ENCODE data around the gene DDX17. TPM values are rescaled to one million over a fixed set of nuclear protein-coding genes. Genes with fewer than 3 reads are reported as not detected.

The DDX17 gene
- total and polyA plus RNA-seq, 2 experiments from 2014 or later, result 88.0 to 603 TPM

DNA sequence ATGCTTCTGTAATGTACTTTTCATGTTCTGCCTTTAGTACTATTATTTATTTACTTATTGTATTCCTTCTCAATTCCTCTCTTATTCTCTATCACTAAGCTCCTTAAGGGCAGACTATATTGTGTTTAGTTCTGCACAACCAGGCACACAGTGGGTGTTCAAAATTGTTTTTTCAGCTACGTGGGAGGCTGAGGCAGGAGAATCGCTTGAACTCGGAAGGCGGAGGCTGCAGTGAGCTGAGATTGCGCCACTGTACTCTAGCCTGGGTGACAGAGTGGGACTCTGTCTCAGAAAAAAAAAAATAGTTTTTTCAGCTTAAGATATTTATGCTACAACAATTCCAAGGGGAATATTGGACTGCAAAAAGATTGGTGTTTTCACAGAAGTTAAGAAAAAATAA lies 17.4 kb upstream of the DDX17 start:
- Histone ChIP-seq H3K36me3 (ENCODE audit: insufficient read depth) (no peaks in the 10 kb centered on the region), H2AFZ (no peak overlapping the region), H3K9me2 (ENCODE audit: insufficient read depth) (no peaks in the 10 kb centered on the region), H3K27me3 (ENCODE audit: insufficient read depth) (no peaks in the 10 kb centered on the region), H3K4me1 (ENCODE audit: insufficient read depth) (no peaks in the 10 kb centered on the region), H3K4me3 (no peak overlapping the region), H4K20me1 (replicated peaks; ENCODE audit: insufficient read depth) (no peaks in the 10 kb centered on the region), H3K27ac (ENCODE audit: low read depth) (no peak overlapping the region), H3K79me2 (replicated peaks; ENCODE audit: insufficient read depth) (no peaks in the 10 kb centered on the region), H3K4me2 (no peak overlapping the region), H3F3A (replicated peaks; ENCODE audit: low read depth) (no peaks in the 10 kb centered on the region)
- Mint-ChIP-seq H3K4me1 (no peaks in the 10 kb centered on the region; the same call in 2 of the 3 replicates), H3K9me3 (no peaks in the 10 kb centered on the region), H3K36me3 (ENCODE audit: low read depth) (no peaks in the 10 kb centered on the region), H3K4me3 (no peak overlapping the region), H3K27ac (no peak overlapping the region), H3K27me3 (ENCODE audit: insufficient read depth, low read depth, poor library complexity) (peaks cover 4% of the 10 kb centered on the region)
- DNase-seq (ENCODE audit: low spot score) (no peak), ATAC-seq (no peak)
- TF ChIP-seq, protein P1, sequence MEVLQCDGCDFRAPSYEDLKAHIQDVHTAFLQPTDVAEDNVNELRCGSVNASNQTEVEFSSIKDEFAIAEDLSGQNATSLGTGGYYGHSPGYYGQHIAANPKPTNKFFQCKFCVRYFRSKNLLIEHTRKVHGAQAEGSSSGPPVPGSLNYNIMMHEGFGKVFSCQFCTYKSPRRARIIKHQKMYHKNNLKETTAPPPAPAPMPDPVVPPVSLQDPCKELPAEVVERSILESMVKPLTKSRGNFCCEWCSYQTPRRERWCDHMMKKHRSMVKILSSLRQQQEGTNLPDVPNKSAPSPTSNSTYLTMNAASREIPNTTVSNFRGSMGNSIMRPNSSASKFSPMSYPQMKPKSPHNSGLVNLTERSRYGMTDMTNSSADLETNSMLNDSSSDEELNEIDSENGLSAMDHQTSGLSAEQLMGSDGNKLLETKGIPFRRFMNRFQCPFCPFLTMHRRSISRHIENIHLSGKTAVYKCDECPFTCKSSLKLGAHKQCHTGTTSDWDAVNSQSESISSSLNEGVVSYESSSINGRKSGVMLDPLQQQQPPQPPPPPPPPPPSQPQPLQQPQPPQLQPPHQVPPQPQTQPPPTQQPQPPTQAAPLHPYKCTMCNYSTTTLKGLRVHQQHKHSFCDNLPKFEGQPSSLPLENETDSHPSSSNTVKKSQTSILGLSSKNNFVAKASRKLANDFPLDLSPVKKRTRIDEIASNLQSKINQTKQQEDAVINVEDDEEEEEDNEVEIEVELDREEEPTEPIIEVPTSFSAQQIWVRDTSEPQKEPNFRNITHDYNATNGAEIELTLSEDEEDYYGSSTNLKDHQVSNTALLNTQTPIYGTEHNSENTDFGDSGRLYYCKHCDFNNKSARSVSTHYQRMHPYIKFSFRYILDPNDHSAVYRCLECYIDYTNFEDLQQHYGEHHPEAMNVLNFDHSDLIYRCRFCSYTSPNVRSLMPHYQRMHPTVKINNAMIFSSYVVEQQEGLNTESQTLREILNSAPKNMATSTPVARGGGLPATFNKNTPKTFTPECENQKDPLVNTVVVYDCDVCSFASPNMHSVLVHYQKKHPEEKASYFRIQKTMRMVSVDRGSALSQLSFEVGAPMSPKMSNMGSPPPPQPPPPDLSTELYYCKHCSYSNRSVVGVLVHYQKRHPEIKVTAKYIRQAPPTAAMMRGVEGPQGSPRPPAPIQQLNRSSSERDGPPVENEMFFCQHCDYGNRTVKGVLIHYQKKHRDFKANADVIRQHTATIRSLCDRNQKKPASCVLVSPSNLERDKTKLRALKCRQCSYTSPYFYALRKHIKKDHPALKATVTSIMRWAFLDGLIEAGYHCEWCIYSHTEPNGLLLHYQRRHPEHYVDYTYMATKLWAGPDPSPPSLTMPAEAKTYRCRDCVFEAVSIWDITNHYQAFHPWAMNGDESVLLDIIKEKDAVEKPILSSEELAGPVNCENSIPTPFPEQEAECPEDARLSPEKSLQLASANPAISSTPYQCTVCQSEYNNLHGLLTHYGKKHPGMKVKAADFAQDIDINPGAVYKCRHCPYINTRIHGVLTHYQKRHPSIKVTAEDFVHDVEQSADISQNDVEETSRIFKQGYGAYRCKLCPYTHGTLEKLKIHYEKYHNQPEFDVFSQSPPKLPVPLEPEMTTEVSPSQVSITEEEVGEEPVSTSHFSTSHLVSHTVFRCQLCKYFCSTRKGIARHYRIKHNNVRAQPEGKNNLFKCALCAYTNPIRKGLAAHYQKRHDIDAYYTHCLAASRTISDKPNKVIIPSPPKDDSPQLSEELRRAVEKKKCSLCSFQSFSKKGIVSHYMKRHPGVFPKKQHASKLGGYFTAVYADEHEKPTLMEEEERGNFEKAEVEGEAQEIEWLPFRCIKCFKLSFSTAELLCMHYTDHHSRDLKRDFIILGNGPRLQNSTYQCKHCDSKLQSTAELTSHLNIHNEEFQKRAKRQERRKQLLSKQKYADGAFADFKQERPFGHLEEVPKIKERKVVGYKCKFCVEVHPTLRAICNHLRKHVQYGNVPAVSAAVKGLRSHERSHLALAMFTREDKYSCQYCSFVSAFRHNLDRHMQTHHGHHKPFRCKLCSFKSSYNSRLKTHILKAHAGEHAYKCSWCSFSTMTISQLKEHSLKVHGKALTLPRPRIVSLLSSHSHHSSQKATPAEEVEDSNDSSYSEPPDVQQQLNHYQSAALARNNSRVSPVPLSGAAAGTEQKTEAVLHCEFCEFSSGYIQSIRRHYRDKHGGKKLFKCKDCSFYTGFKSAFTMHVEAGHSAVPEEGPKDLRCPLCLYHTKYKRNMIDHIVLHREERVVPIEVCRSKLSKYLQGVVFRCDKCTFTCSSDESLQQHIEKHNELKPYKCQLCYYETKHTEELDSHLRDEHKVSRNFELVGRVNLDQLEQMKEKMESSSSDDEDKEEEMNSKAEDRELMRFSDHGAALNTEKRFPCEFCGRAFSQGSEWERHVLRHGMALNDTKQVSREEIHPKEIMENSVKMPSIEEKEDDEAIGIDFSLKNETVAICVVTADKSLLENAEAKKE (CRISPR knock-in tag; IDR thresholded peaks at IDR 0.05), result no peak
- TF ChIP-seq EZH2phosphoT487 (IDR thresholded peaks at IDR 0.05; ENCODE audit: unreplicated experiment) (no peak), CREB1 (CRISPR knock-in tag; IDR thresholded peaks at IDR 0.05; ENCODE audit: low read depth) (no peak), STAT1 (IDR thresholded peaks at IDR 0.05; ENCODE audit: unreplicated experiment) (no peak), ZNF331 (CRISPR knock-in tag; IDR thresholded peaks at IDR 0.05; ENCODE audit: low read depth) (no peak), ZNF114 (CRISPR knock-in tag; IDR thresholded peaks at IDR 0.05) (no peak), POLR2AphosphoS5 (IDR thresholded peaks at IDR 0.05; ENCODE audit: low read depth) (no peak), NANOG (IDR thresholded peaks at IDR 0.05; ENCODE audit: borderline replicate concordance) (no peak), EZH2 (IDR thresholded peaks at IDR 0.05; ENCODE audit: low read depth, unreplicated experiment) (no peak)
- TF ChIP-seq, protein P2, sequence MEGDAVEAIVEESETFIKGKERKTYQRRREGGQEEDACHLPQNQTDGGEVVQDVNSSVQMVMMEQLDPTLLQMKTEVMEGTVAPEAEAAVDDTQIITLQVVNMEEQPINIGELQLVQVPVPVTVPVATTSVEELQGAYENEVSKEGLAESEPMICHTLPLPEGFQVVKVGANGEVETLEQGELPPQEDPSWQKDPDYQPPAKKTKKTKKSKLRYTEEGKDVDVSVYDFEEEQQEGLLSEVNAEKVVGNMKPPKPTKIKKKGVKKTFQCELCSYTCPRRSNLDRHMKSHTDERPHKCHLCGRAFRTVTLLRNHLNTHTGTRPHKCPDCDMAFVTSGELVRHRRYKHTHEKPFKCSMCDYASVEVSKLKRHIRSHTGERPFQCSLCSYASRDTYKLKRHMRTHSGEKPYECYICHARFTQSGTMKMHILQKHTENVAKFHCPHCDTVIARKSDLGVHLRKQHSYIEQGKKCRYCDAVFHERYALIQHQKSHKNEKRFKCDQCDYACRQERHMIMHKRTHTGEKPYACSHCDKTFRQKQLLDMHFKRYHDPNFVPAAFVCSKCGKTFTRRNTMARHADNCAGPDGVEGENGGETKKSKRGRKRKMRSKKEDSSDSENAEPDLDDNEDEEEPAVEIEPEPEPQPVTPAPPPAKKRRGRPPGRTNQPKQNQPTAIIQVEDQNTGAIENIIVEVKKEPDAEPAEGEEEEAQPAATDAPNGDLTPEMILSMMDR (conservative IDR thresholded peaks at IDR 0.05; ENCODE audit: low read depth in 2 of 2), result no peak
- TF ChIP-seq, protein P3, sequence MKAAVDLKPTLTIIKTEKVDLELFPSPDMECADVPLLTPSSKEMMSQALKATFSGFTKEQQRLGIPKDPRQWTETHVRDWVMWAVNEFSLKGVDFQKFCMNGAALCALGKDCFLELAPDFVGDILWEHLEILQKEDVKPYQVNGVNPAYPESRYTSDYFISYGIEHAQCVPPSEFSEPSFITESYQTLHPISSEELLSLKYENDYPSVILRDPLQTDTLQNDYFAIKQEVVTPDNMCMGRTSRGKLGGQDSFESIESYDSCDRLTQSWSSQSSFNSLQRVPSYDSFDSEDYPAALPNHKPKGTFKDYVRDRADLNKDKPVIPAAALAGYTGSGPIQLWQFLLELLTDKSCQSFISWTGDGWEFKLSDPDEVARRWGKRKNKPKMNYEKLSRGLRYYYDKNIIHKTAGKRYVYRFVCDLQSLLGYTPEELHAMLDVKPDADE (IDR thresholded peaks at IDR 0.05), result no peak
- TF ChIP-seq, protein P4, sequence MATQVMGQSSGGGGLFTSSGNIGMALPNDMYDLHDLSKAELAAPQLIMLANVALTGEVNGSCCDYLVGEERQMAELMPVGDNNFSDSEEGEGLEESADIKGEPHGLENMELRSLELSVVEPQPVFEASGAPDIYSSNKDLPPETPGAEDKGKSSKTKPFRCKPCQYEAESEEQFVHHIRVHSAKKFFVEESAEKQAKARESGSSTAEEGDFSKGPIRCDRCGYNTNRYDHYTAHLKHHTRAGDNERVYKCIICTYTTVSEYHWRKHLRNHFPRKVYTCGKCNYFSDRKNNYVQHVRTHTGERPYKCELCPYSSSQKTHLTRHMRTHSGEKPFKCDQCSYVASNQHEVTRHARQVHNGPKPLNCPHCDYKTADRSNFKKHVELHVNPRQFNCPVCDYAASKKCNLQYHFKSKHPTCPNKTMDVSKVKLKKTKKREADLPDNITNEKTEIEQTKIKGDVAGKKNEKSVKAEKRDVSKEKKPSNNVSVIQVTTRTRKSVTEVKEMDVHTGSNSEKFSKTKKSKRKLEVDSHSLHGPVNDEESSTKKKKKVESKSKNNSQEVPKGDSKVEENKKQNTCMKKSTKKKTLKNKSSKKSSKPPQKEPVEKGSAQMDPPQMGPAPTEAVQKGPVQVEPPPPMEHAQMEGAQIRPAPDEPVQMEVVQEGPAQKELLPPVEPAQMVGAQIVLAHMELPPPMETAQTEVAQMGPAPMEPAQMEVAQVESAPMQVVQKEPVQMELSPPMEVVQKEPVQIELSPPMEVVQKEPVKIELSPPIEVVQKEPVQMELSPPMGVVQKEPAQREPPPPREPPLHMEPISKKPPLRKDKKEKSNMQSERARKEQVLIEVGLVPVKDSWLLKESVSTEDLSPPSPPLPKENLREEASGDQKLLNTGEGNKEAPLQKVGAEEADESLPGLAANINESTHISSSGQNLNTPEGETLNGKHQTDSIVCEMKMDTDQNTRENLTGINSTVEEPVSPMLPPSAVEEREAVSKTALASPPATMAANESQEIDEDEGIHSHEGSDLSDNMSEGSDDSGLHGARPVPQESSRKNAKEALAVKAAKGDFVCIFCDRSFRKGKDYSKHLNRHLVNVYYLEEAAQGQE (IDR thresholded peaks at IDR 0.05; ENCODE audit: unreplicated experiment), result no peak

Measured in GM23338 (cell line).